GM12892 (cell line): ENCODE results near the gene MIER2.

Experiments
- DNase-seq: peaks from one replicate; pipeline ENCODE4 v3.0.0; 2011; ENCODE audit not compliant: insufficient read length
- FAIRE-seq: peaks from 2 replicates; lab custom pipeline; 2011; peaks lifted over from hg19 to GRCh38; lab: Jason Lieb, UNC
- POLR2A ChIP-seq: IDR thresholded peaks from 2 replicates; pipeline ENCODE4 v1.6.1; 2011; ENCODE audit warnings: low read depth, low read length, control low read depth
- POLR2AphosphoS5 ChIP-seq: IDR thresholded peaks from 2 replicates; pipeline ENCODE4 v1.6.1; 2011; ENCODE audit warnings: low read depth, low read length, control low read depth
- TAF1 ChIP-seq: IDR thresholded peaks from 2 replicates; pipeline ENCODE4 v1.6.1; 2011; ENCODE audit warnings: low read depth, mild to moderate bottlenecking, control low read depth, low read length, borderline replicate concordance

The MIER2 gene

DNA sequence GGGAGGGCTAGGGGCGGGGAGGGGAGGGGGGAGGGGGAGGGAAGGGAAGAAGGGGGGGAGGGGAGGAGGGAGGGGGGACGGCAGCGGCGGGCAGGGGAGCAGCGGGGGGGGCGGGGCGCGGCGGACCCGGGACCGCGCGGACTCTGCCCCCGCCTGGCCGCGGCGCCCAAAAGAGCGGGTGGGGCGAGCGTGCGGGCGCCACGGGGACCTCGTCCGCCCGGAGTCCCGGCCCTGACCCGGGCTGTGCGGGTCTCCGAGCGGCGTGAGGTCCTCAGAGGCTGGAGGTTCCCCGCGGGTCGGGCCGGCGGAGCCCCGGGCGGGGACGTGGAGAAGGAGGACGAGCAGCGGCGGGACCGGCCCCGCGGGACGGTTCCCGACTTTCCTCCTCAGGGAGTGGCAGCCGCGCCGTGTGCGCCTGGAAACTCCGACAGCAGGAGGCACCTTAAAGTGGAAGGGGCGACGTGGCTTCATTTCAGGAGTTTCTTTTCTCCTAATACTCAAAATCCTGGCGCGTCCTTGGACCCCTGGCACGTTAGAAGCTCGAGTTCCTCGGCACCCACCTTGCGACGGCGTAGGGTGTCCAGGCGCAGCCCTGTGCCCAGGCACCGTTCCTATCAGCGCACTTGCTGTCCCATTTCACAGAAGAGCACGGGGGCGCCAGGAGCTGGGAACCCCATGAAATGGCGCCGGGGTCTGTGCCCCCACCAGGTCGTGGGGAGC is 52.9 kb downstream of the MIER2 start:
- no peak for FAIRE-seq
- no peak for DNase-seq
- no peak for TF ChIP-seq POLR2AphosphoS5
- TF ChIP-seq POLR2A: no peak
- no peak for TF ChIP-seq TAF1

DNA sequence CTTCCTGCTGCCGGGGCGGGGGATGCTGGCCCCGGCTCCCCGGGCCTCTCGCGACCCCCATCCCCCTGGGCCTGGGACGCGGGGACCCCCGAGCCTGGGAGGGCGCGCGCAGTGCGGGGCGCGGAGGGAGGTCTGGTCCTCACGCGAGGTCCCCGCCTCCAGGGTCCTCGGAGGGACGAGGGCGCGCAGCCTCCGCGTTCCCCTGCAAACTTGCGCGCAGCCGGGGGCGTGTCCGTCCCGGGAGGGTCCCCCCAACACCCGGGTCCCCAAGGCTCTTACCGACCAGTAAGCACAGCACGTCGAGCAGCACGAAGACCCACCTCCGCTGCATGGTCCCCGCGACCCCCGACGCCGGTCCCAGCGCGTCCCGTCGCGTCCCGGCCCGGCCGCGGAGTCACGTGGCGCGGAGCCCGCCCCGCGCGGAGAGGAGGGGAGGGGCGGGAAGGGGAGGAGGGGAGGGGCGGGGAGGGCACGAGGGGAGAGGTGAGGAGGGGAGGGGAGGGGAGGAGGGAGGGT is 53.5 kb downstream of the MIER2 start, which contains the start of gene PLPP2:
TSS of gene PLPP2 (minus strand) at position 398 of the 516 bp plus-strand sequence. CDS start at position 331, 67 bp downstream.
- FAIRE-seq: no peak
- DNase-seq: no peak
- TF ChIP-seq POLR2A: no peak
- TF ChIP-seq POLR2AphosphoS5: no peak
- TF ChIP-seq TAF1: no peak

DNA sequence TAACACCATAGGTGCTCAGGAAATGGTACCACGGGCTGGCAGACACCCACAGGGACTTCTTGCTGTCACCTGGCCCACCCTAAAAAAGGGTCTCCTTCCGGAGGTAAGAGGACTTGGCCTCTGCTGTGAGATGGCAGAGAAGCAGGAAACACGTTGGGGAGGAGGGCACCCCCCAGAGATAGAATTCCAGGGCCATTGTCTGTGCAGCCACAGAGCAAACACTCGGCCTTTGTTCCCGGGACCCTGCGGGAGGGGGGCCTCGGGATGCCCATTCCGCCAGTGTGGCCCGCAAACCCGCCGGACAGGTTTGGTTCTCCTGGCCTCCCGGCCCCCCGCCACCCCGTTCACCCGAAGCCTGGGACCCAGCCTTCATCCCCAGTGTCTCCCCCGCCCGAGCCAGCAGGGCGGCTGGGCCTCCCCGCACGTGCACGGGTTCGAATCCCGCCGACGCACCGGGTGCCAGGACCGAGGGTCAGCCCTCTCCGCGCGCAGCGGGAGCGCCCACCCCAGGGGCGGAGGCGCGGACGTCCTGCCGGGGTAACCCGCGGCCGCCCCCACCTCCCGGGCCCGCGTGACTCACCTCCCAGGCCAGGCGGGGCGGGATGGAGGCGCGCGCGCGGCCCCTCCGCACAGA is 54.1 kb downstream of the MIER2 start:
- DNase-seq (no peak), FAIRE-seq (no peak)
- no peak for TF ChIP-seq TAF1
- TF ChIP-seq POLR2A: no peak
- TF ChIP-seq POLR2AphosphoS5: no peak

DNA sequence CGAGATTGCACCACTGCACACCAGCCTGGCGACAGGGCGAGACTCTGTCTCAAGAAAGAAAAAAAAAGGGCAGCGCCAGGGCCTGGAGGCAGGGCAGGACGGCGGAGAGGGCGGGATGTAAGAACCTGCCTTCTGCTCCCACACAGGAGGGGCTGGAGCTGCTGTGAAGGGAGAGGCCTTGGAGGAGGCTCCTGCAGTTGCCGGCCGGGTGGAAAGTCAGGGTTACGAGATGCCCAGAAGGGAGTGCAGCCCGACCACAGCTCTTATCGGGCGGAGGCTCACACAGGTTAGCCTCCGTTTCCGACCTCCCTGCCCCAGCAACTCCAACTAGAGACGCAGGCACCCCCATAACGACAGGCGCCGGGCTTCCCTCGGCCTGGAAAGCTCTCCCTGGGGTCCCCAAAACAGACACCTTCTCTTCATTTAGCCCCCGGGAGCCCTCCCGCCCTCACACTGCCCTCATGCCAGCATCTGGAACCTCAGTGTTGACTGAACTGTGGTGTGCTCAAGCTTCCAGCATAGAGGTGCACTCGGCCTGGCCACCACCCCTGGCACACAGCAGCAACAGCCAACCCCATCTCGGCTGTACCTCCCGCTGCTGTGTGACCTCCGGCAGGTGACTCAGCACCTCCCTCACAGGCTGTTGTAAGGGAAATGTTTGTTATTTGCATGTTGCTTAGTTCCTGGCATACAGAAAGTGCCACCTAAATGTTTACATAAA is 54.8 kb downstream of the MIER2 start:
- TF ChIP-seq POLR2A: no peak
- no peak for TF ChIP-seq POLR2AphosphoS5
- no peak for TF ChIP-seq TAF1
- DNase-seq (no peak), FAIRE-seq (no peak)

DNA sequence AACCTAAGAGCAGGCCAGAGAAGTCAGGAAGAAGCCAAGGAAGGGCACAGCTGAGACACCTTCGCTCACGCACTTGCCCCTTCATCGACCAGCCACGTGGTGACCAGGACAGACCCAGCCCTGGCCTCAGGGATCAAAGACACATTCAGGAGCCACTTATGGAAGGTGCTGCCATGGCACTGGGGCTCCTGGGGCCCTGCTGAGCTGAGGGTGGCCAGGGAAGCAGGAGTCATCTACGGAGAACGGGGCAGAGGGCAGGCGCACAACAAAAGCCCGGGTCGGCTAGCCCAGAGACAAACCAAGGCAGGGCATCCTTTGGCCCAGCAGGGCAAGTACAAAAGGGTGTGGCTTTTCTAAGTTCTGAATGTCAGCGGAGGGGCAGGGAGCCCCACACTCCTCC is 55.7 kb downstream of the MIER2 start:
- DNase-seq (no peak), FAIRE-seq (no peak)
- TF ChIP-seq POLR2AphosphoS5: no peak
- TF ChIP-seq TAF1: no peak
- TF ChIP-seq POLR2A: no peak

DNA sequence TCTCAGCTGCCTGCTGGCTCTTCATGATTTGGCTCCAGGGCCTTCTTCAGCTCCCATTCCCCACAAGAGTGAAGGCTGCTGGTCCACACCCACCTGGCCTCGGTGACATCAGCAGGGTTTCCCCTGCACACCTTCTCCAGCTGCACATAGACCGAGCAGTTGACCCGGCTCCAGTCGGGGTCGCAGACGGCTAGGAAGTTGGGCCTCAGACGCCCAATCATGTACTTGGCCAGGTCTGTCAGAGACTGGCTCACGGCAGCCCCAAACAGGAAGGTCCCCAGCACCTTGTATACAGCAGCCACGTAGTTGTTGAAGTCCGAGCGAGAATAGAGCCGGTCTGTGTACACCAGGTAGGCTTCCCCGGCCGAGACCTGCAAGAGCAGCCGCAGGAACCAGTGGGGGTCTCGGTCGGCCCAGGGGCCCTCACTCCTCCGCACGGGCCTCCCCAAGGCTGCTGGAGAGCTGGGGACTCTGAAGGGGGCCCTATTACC is 57.2 kb downstream of the MIER2 start:
- no peak for FAIRE-seq
- TF ChIP-seq POLR2AphosphoS5 (no peak), POLR2A (no peak), TAF1 (no peak)
- no peak for DNase-seq

DNA sequence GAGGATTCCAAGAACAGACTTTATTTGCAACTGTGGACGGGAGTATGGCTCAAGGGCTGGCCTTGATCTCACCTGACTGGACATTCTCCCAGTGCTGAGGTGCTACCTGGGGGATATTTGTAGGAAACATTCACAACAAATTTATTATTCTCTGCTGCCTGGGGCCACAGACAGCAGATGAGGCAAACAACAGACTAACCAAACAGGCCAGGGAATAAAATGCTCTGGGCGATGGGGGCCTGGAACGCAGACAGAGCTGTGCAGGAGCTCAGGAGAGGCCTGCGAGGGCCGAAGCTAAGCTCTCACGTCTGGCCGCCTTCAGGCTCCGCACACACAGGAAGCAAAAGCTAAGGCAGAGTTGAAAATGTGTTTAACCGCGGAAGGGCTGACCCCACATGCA is 61.2 kb downstream of the MIER2 start:
- TF ChIP-seq POLR2AphosphoS5 (no peak), TAF1 (no peak), POLR2A (no peak)
- FAIRE-seq: no peak
- DNase-seq: no peak

DNA sequence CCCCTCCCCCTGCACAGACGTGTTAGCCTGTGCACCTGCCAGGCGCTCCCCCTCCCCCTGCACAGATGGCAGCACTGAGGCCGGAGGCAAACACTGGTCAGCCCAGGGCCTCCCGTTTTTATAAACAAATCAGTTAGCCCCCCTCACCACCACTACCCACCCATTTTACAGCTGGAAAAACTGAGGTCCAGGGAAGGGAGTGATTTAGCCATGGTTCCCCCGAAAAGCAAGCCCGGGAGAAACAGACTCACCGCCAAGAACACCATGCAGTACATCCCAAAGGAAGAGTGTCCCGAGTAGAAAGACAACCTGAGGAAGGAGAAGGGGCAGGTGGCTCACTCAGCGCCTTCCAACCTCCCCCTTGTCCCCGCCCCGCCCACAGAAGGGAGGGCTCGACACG is 62.1 kb downstream of the MIER2 start:
- TF ChIP-seq POLR2AphosphoS5: no peak
- no peak for DNase-seq
- no peak for FAIRE-seq

DNA sequence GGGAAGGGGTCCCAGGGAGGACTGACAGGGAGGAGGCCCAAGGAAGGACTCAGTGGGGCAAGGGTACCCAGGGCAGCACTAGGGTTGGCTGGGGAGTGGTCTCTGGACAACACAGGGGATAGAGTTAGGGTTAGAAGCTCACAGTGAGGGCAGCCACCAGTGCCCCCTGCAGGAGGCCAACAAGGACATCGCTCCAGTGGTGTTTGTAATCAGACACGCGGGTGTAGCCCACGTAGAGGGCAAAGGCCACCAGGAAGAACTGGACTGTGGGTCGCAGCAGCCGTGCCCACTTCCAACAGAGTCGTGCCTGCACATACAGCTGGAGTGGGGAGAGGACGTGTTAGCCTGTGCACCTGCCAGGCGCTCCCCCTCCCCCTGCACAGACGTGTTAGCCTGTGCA is 62.6 kb downstream of the MIER2 start:
- DNase-seq (no peak), FAIRE-seq (no peak)
- no peak for TF ChIP-seq POLR2AphosphoS5
- TF ChIP-seq POLR2A: no peak
- no peak for TF ChIP-seq TAF1

DNA sequence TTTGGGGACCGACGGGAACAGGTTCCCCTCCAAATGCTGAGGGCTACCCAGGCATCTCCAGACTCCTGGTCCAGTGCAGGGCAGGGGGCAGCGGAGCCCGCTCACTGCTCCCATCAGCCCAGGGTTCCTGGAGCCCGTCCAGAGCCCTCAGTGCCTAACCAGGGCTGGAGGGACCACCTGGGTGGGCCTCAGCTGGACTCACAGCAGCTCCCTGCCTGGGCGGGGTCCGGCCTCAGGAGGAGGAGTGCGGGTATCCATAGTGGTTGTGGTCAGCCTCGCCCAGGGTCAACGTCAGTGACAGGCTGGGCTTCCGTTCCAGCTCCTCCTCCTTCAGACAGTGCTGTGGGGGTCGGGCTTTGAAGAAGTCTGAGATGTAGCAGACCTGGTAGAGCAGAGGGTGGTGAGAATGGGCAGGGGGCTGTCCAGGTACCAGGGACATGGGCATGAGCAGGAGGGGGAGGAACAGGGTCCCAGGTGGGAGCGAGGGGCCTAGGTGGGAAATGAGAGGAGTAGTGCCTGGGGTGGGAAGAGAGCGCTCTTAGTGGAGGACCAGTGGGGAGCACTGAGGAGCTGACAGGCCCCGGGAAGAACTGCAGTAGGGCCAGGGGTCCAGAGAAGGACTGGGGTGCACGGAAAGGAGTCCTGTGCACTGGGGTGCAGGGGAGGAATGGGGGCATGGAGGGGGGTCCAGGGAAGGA is 63.3 kb downstream of the MIER2 start:
- no peak for FAIRE-seq
- DNase-seq: no peak

DNA sequence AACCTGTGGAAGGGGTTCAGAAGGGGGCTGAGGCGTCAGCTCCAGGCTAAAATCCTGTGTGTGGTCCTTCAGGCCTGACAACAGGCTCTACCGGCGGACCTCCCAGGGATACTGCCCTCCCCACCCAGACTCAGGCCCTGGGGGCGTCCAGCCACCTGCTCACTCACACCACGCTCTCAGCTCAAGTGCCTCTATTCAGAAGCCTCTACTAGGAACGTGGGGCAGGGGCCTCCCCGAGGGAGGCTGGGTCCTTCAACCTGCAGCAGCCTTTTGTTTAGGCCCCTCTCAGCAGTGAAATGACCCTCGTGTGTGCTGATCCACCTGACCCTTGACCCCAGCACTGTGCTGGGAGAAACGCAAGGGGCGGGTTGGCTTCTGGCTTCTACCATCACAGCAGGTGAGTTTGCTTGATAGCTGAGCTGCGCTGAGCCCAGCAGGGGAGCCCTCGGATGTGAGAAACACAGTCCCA is 64.0 kb downstream of the MIER2 start:
- FAIRE-seq (no peak), DNase-seq (no peak)
- TF ChIP-seq POLR2AphosphoS5 (no peak), TAF1 (no peak), POLR2A (no peak)

More for the DNA sequence above, 63.3 kb downstream of the MIER2 start:
- TF ChIP-seq POLR2AphosphoS5: no peak
- TF ChIP-seq POLR2A: no peak
- TF ChIP-seq TAF1: no peak
